ENCODE measurements around the gene ATXN1. TPM values are rescaled to one million over a fixed set of nuclear protein-coding genes. Genes with fewer than 3 reads are reported as not detected.

The ATXN1 gene
- total RNA-seq, 1 experiment from 2014 or later = 16.5 TPM

GRCh38 chr6:16481697-16482399 is 279.4 kb downstream of the ATXN1 start:
- Mint-ChIP-seq H3K36me3 (ENCODE audit: insufficient read depth, unreplicated experiment) (no peaks in the 10 kb centered on the region), H3K27me3 (ENCODE audit: insufficient read depth, unreplicated experiment) (no peaks in the 10 kb centered on the region), H3K27ac (ENCODE audit: low read depth, unreplicated experiment) (no peak overlapping the region), H3K4me3 (ENCODE audit: unreplicated experiment) (no peak overlapping the region), H3K9me3 (ENCODE audit: unreplicated experiment) (no peaks in the 10 kb centered on the region), H3K4me1 (ENCODE audit: insufficient read depth, unreplicated experiment) (no peaks in the 10 kb centered on the region)
- BruUV-seq (replicated peaks) = no TSS peak
- no peak for DNase-seq (ENCODE audit: unreplicated experiment)
- intact Hi-C loops (cut with micrococcal nuclease) = no loop called here
- TF ChIP-seq CTCF (IDR thresholded peaks at IDR 0.05; ENCODE audit: unreplicated experiment) = no peak
- POLR2A ChIA-PET = no interaction called here
- CTCF ChIA-PET = no interaction called here

- no peak overlapping the region for H3K4me3 Mint-ChIP-seq (ENCODE audit: unreplicated experiment)
- BruUV-seq (replicated peaks) = no TSS peak
- H3K4me1 Mint-ChIP-seq (ENCODE audit: insufficient read depth, unreplicated experiment) = no peaks in the 10 kb centered on the region
- TF ChIP-seq CTCF (IDR thresholded peaks at IDR 0.05; ENCODE audit: unreplicated experiment) = no peak
- H3K9me3 Mint-ChIP-seq (ENCODE audit: unreplicated experiment) = no peaks in the 10 kb centered on the region
- POLR2A ChIA-PET = interaction anchor here (0.6 to 1.1 kb wide), 2 partner anchors 25 to 35 kb away, joined by 3 to 7 read pairs; no protein-coding TSS in a partner anchor
- H3K36me3 Mint-ChIP-seq (ENCODE audit: insufficient read depth, unreplicated experiment) = no peaks in the 10 kb centered on the region
- intact Hi-C loops (cut with micrococcal nuclease) = no loop called here
- CTCF ChIA-PET = interaction anchor here (0.7 to 0.9 kb wide), 2 partner anchors 33 to 460 kb away, joined by 3 read pairs; no protein-coding TSS in a partner anchor
- DNase-seq (ENCODE audit: unreplicated experiment) = no peak
- no peaks in the 10 kb centered on the region for H3K27me3 Mint-ChIP-seq (ENCODE audit: insufficient read depth, unreplicated experiment)
- no peak overlapping the region for H3K27ac Mint-ChIP-seq (ENCODE audit: low read depth, unreplicated experiment)
Observed at GRCh38 chr6:16480763-16481560, 280.3 kb downstream of the ATXN1 start.

GRCh38 chr6:16477367-16478149 is 283.7 kb downstream of the ATXN1 start:
- no peaks in the 10 kb centered on the region for H3K9me3 Mint-ChIP-seq (ENCODE audit: unreplicated experiment)
- H3K27me3 Mint-ChIP-seq (ENCODE audit: insufficient read depth, unreplicated experiment) = no peaks in the 10 kb centered on the region
- POLR2A ChIA-PET = no interaction called here
- H3K4me1 Mint-ChIP-seq (ENCODE audit: insufficient read depth, unreplicated experiment) = no peaks in the 10 kb centered on the region
- intact Hi-C loops (cut with micrococcal nuclease) = no loop called here
- no peak for DNase-seq (ENCODE audit: unreplicated experiment)
- H3K27ac Mint-ChIP-seq (ENCODE audit: low read depth, unreplicated experiment) = no peak overlapping the region
- CTCF ChIA-PET = interaction anchor here (0.6 kb wide), 1 partner anchor 127 kb away, joined by 4 read pairs; no protein-coding TSS in a partner anchor
- no peak overlapping the region for H3K4me3 Mint-ChIP-seq (ENCODE audit: unreplicated experiment)
- no peaks in the 10 kb centered on the region for H3K36me3 Mint-ChIP-seq (ENCODE audit: insufficient read depth, unreplicated experiment)
- BruUV-seq (replicated peaks) = no TSS peak
- no peak for TF ChIP-seq CTCF (IDR thresholded peaks at IDR 0.05; ENCODE audit: unreplicated experiment)

GRCh38 chr6:16476861-16477260 is 284.4 kb downstream of the ATXN1 start:
- H3K27ac Mint-ChIP-seq (ENCODE audit: low read depth, unreplicated experiment) = no peak overlapping the region
- no peaks in the 10 kb centered on the region for H3K9me3 Mint-ChIP-seq (ENCODE audit: unreplicated experiment)
- ChIA-PET CTCF (interaction anchor here (0.6 kb wide), 2 partner anchors 12 to 148 kb away, joined by 3 to 4 read pairs; no protein-coding TSS in a partner anchor), POLR2A (no interaction called here)
- H3K4me3 Mint-ChIP-seq (ENCODE audit: unreplicated experiment) = no peak overlapping the region
- no TSS peak for BruUV-seq (replicated peaks)
- DNase-seq (ENCODE audit: unreplicated experiment) = no peak
- H3K36me3 Mint-ChIP-seq (ENCODE audit: insufficient read depth, unreplicated experiment) = no peaks in the 10 kb centered on the region
- TF ChIP-seq CTCF (IDR thresholded peaks at IDR 0.05; ENCODE audit: unreplicated experiment) = no peak
- intact Hi-C loops (cut with micrococcal nuclease) = no loop called here
- H3K27me3 Mint-ChIP-seq (ENCODE audit: insufficient read depth, unreplicated experiment) = no peaks in the 10 kb centered on the region
- peaks cover 5% of the 10 kb centered on the region for H3K4me1 Mint-ChIP-seq (ENCODE audit: insufficient read depth, unreplicated experiment)
